GM18499 (cell line): Measurements from ENCODE around the gene APLP2.

ENCODE experiments used
- ATAC-seq: cut with Tn5 transposase; IDR thresholded peaks from one replicate; pipeline ENCODE4 v1.9.1; 2021; ENCODE audit warnings: moderate number of reproducible peaks; ENCODE audit not compliant: insufficient read depth, unreplicated experiment

Gene APLP2

DNA sequence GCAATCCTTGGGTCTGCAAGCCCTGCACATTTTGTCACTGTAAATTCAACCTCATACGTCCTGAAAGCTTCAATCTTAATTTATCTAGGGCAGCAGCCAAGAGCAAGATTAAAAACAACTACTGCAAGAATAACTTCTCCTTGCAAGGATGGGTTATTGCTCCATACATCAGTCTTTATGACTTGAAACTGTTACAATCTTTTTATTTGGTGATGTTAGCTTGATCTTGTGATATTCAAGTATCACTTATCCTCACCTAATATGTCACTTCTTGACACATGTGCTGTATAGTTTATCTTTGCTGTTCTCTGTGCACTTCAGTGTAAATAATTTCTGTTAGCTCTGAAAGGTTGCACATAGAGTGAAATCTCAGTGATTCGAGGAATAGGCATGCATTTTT, 14.7 kb upstream of the APLP2 start:
- no peak for ATAC-seq

DNA sequence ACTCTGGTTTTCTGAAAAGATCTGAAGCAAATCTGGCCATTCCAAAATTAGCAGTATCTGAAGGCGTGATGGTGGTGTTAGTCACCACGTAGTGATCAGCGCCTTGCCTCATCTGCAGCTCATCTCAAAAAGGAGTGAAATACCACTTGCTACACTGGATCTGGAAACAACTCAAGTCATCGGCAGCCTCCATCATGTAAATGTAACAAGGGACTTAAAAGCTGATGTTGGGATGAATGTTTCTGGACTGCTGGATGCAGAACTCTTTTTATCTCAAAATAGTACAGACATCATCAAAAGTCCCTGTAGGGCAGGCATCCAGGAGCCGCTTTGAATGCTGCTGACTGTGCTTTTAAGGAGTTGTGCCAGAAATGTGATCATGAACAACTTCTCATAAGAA, 14.1 kb upstream of the APLP2 start:
- ATAC-seq, result no peak

DNA sequence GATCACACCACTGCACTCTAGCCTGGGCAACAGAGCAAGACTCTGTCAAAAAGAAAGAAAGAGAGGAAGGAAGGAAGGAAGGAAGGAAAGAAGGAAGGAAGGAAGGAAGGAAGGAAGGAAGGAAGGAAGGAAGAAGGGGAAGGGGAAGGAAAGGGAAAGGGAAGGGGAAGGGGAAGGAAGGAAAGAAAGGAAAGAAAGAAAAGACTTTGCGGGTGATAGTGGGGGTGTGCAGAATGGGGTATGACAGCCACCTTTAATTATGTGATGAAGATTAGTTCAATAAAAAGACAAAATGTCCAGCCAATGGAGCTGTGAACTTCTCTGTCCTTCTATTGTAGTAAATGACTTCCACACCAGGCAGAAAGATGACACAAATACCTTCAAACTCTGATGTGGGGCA, 8.7 kb upstream of the APLP2 start:
- ATAC-seq, result no peak

DNA sequence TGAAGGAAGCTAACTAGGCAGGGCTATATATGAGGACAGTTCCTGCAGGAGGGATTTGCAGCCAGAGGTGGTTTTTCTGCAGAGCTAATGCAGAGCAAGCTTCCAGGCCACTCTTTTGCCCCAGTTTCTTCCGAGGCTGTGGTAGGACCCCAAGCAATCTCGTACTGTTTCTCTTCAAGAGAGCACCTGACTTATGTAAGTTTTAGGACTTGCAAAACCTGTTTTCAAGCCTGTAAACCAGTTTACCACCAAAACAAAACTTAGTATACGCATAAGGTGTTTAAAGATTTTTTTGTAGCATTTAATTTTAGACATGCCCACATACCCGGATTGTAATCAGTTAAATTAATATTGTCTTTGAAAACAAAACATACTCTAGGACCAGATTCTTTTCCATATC, 7.7 kb upstream of the APLP2 start:
- ATAC-seq, result no peak

DNA sequence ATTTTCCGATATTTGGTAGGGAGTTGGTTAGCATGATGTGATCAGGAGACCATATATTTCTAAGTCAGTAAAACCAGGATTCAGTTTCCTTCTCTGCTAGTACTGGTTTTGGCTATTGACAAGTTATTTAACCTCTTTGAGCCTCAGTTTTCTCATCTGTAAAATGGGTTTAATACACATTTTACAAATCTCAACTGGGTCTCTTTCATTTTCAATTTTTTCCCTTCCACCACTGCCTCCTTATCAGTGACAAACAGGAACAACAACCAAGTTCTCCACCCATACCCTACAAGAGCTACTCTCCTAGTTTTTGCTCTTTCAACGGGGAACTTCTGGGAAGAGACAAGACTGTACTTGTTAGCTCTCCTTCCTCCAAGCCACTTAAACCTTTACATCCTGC, 6.2 kb upstream of the APLP2 start:
- no peak for ATAC-seq

DNA sequence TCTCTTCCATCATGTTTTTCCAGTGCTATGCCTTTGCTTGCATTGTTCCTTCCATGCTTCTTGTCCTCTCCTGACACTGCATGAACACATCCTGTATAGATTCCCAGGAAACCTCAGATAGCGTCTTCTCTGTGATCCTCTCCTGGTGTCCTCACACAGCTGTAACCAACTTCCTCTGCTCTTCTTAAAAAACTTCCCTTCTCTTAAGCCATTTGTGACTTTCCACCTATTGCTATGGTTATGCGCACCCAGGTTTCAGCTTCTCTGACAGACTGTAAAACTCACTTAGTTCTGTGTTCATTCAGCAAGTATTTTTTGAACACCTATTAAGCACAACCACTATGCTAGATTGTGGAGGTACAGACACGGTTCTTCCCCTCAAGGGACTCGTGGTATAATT, 5.1 kb upstream of the APLP2 start:
- no peak for ATAC-seq

- ATAC-seq, result no peak
These were observed 3.4 kb upstream of the APLP2 start for GRCh38 chr11:130066338-130066737.

- no peak for ATAC-seq
These were observed 1.1 kb upstream of the APLP2 start for GRCh38 chr11:130068546-130068985.

GRCh38 chr11:130068986-130069658, 572 bp upstream of the APLP2 start:
- peak; percentile 16 for ATAC-seq

DNA sequence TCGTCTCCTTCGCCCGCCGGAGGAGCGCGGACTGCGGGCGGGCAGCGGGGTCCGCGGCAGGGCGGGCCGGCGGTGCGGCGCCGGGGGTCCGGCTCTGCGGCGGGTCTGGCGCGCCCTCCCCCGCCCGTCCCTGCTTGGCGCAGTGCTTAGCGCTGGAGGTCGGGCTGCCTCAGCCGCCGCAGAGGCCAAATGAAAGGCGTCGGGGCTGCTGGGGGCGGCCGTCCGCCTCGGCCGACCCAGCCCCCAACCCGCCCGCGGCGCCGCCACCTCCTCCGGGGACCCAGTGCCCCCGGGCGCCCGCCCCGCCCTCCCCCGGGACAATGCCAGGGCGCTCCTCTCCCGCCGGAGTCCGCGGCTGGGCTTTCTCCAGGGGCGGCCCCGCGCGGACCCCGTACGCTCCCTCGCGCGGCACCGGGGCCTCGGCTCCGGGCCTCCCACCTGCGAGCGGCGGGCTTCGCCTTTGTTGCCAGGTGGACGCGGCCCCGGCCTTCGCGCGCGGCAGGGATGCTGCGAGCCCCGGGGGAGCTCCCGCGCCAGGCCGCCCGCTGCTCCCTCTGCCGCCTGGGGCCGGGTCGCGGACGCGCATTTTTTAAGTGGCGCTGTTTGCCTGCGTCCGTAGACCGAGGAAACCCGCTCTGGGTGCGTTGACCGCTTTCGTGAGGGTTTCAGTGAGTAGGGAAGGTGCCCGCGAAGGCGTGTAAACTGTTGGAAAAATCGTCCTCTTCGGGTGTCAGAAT, 583 bp downstream of the APLP2 start:
- ATAC-seq, result peak; percentile 20

DNA sequence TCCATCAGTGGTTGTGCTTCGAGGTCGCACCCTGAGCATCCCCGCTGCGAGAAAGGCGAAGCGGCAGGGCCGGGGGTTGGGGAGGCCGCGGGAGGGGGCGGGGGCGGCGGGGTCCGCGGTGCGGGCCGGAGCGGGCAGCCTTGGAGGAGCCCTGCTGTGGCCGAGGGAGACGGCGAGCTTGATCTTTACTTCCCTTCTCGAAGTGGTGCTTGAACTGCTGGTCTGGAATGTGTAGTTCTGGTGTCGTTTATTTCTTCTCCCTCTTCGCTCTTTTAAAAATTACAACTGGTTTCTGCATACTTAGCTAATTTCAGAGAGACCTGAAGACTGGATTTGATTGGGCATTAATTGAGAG, 1.1 kb downstream of the APLP2 start:
- ATAC-seq, result no peak

- ATAC-seq, result no peak
These were observed 1.6 kb downstream of the APLP2 start for GRCh38 chr11:130071211-130071712.

DNA sequence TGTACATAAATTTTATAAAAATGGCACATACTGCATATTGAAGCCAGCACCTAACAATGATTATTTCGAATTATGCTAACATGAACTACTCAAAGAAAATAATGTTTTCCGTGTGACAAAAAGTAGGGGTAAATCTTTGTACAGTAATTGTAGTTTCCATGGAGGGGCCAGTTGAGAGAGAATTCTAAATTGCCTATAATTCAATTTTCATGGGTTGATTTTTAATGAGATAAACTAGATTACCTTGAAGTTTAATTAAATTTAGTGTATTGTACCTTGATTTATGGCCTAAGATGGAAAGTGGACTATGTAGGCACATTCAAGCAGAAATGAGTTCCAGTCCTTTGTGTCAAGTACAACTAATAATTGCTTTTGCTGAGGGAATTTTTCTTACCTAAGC, 5.0 kb downstream of the APLP2 start:
- no peak for ATAC-seq

- ATAC-seq, result no peak
These were observed 7.2 kb downstream of the APLP2 start for GRCh38 chr11:130076778-130077481.

- ATAC-seq, result no peak
These were observed 8.0 kb downstream of the APLP2 start for GRCh38 chr11:130077671-130078070.

DNA sequence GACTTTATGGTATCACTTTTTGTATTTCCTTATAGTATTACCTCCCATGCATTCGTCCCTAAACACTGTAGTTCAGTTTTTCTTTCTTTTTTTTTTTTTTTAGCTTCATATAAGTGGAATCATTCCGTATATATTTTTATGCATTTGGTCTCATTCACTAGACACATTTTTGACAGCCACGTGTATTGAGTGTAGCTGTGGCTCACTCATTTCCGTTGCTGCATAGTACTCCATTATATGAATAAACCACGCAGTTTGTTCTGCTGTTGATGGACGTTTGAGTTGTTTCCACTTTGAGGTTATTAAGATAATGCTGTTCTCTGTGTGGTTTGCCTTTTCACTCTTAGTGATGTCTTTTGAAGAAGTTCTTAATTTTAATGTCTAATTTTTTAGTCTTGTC, 8.4 kb downstream of the APLP2 start:
- ATAC-seq, result no peak

DNA sequence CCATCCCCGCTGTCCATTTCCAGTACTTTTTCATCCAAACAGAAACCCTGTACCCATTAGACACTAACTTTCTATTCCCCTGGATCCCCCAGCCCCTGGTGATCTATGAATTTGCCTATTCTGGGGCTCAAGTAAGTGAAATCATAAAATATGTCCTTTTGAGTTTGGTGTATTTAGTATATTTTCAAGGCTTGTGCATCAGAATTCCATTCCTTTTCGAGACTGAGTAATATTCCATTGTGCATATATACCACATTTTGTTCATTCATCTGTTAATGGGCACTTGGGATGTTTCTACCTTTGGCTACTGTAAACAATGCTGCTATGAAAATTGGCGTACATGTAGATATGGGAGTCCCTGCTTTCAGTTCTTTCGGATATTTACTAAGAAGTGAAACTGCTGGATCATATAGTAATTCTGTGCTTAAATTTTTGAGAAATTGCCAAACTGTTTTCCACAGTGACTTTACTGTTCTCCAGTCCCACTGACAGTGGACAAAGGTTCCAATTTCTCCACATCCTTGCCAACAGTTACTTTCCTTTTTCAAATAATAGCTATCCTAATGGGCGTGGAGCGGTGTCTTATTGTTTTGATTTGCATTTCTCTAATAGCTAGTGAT, 16.1 kb downstream of the APLP2 start:
- ATAC-seq, result no peak

GRCh38 chr11:130086669-130087068, 17.0 kb downstream of the APLP2 start:
- ATAC-seq, result no peak

- no peak for ATAC-seq
These were observed 17.7 kb downstream of the APLP2 start for GRCh38 chr11:130087294-130087926.

DNA sequence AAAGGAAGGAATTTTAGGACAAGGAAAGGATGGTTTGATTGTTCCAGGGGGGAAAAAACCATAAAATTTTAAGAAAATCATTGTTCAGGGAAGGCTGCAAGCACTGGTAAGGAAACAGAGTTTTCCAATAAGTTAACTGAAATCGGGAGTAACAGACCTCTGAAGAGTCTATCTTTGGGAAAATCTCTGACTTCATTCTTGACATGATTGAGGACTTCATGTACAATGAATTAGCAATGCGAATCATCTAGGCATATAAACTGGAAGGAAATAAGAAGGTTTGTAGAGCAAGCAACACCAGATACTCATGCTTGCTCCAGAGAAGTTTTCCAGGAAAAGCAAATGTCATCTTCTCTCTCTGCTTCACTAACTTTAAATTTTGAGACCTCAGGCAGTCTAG, 18.5 kb downstream of the APLP2 start:
- ATAC-seq, result no peak
